DMS153 treated with DMSO at 0.1 percent for 48 hours (cell line): ENCODE data around the gene PERM1.
A peak's percentile ranks its signal among the peaks of the same experiment; 100 is the strongest.

ENCODE experiments used
- DNase-seq: peaks from one replicate; lab custom pipeline; 2025; ENCODE audit not compliant: unreplicated experiment; lab: John Stamatoyannopoulos, UW

The PERM1 gene

GRCh38 chr1:936348-937264 is 45.3 kb downstream of the PERM1 start:
- no peak for DNase-seq

- DNase-seq: peak; percentile 46
These were observed 46.1 kb downstream of the PERM1 start for GRCh38 chr1:935751-936231.

GRCh38 chr1:934991-935750 is 46.7 kb downstream of the PERM1 start:
- no peak for DNase-seq

- DNase-seq: no peak
These were observed 48.3 kb downstream of the PERM1 start for GRCh38 chr1:933603-933940.

GRCh38 chr1:932776-933602 is 48.9 kb downstream of the PERM1 start:
- DNase-seq: no peak

- no peak for DNase-seq
These were observed 49.8 kb downstream of the PERM1 start for GRCh38 chr1:932173-932510.

GRCh38 chr1:931380-932172 is 50.3 kb downstream of the PERM1 start:
- no peak for DNase-seq

GRCh38 chr1:930633-931138 is 51.2 kb downstream of the PERM1 start:
- DNase-seq: no peak

GRCh38 chr1:929712-930632 is 51.9 kb downstream of the PERM1 start:
- DNase-seq: no peak

- no peak for DNase-seq
These were observed 52.9 kb downstream of the PERM1 start for GRCh38 chr1:928825-929661.

- DNase-seq: no peak
These were observed 54.1 kb downstream of the PERM1 start for GRCh38 chr1:927748-928147.

GRCh38 chr1:927234-927633 is 54.7 kb downstream of the PERM1 start:
- DNase-seq: no peak

- DNase-seq: no peak
These were observed 56.1 kb downstream of the PERM1 start for GRCh38 chr1:925561-926421.
